CD4-positive, CD25-positive, alpha-beta regulatory T cell (primary cell): ENCODE data around the gene DOLK. TPM values are rescaled to one million over a fixed set of nuclear protein-coding genes. Genes with fewer than 3 reads are reported as not detected.

ENCODE experiments used
- ATAC-seq, 2 donors: fragments of 150-1000 bp; cut with Tn5 transposase; one replicate each; pipeline ENCODE4 v1.10.0; 2021; ENCODE audit warnings: low read depth in 2 of 2, moderate number of reproducible peaks in 2 of 2, moderate library complexity in 1 of 2
- DNase-seq, 3 donors: peaks; one replicate each; pipeline versions ENCODE4 v3.0.0 to v3.0.0-alpha.2; 2012 to 2022; ENCODE audit warnings: mixed read lengths in 1 of 3
- H3K27ac ChIP-seq: one replicate; pipeline ENCODE4 v1.7.0; 2013; ENCODE audit warnings: mild to moderate bottlenecking, low read length; ENCODE audit not compliant: insufficient read depth, poor library complexity, severe bottlenecking
- H3K27me3 ChIP-seq: one replicate; pipeline ENCODE4 v1.7.0; 2013; ENCODE audit warnings: low read length; ENCODE audit not compliant: control insufficient read depth, insufficient read depth
- H3K36me3 ChIP-seq: one replicate; pipeline ENCODE4 v1.7.0; 2013; ENCODE audit warnings: mild to moderate bottlenecking, low read length, moderate library complexity; ENCODE audit not compliant: control insufficient read depth, insufficient read depth
- H3K4me1 ChIP-seq: 2 replicates; pipeline ENCODE4 v1.7.0; 2013; ENCODE audit warnings: mild to moderate bottlenecking, low read length; ENCODE audit not compliant: insufficient read depth, control insufficient read depth, poor library complexity, severe bottlenecking
- H3K4me3 ChIP-seq: one replicate; pipeline ENCODE4 v1.7.0; 2013; ENCODE audit warnings: low read depth, mild to moderate bottlenecking, low read length, moderate library complexity
- H3K9me3 ChIP-seq, 2 experiments: 1 replicate in 1 of 2; 2 replicates in 1 of 2; pipeline ENCODE4 v1.7.0; 2013; ENCODE audit warnings: low read length in 2 of 2, mild to moderate bottlenecking in 1 of 2, moderate library complexity in 1 of 2; ENCODE audit not compliant: control insufficient read depth in 2 of 2
- H3K27ac Mint-ChIP-seq, 3 donors: one replicate each; pipeline ENCODE4 v1.8.0; 2020 to 2022; ENCODE audit warnings: mild to moderate bottlenecking in 3 of 3, mixed read lengths in 3 of 3, moderate library complexity in 2 of 3
- H3K27me3 Mint-ChIP-seq: one replicate; pipeline ENCODE4 v1.8.0; 2022; ENCODE audit warnings: mild to moderate bottlenecking, mixed read lengths
- H3K36me3 Mint-ChIP-seq: one replicate; pipeline ENCODE4 v1.8.0; 2020; ENCODE audit warnings: mixed read lengths
- H3K4me1 Mint-ChIP-seq, 4 donors: one replicate each; pipeline ENCODE4 v1.8.0; 2020 to 2022; ENCODE audit warnings: mixed read lengths in 4 of 4, mild to moderate bottlenecking in 1 of 4
- H3K4me3 Mint-ChIP-seq, 4 donors: one replicate each; pipeline ENCODE4 v1.8.0; 2020 to 2022; ENCODE audit warnings: mild to moderate bottlenecking in 4 of 4, mixed read lengths in 4 of 4, moderate library complexity in 3 of 4
- H3K9me3 Mint-ChIP-seq, 7 donors: one replicate each; pipeline ENCODE4 v1.8.0; 2020 to 2022; ENCODE audit warnings: mixed read lengths in 7 of 7, mild to moderate bottlenecking in 3 of 7, moderate library complexity in 2 of 7
- polyA plus RNA-seq, 4 donors: library from polyadenylated mRNA; unstranded; fragments of 300-500 nt; fragmentation: Illumina TruSeq; gene quantifications; one replicate each; pipeline ENCODE4 v1.2.3, GENCODE V29; 2021
- total RNA-seq: library from RNA; stranded (reverse); gene quantifications from one replicate; pipeline ENCODE4 v1.2.3, GENCODE V29; 2022

The DOLK gene
- total and polyA plus RNA-seq, 5 donors from 2014 or later: 6.1 to 12.3 (median 9.4) TPM

- ATAC-seq (no peak), DNase-seq (no peak)
- Histone ChIP-seq H3K27ac (no peak overlapping the region), H3K27me3 (no peaks in the 10 kb centered on the region), H3K9me3 (no peaks in the 10 kb centered on the region), H3K4me3 (no peak overlapping the region), H3K36me3 (no peaks in the 10 kb centered on the region), H3K4me1 (peaks cover 24% of the 10 kb centered on the region)
- Mint-ChIP-seq H3K27ac (no peak overlapping the region), H3K4me3 (peak overlapping the region in 2 of 4 donors; percentile 61 to 83), H3K4me1 (peaks cover 0 to 36% (median 18%) of the 10 kb centered on the region in 4 donors), H3K27me3 (no peaks in the 10 kb centered on the region), H3K36me3 (peaks cover 9% of the 10 kb centered on the region), H3K9me3 (no peaks in the 10 kb centered on the region)
Measured at GRCh38 chr9:128943832-128944620, 3.4 kb downstream of the DOLK start.

GRCh38 chr9:128940946-128941755, 6.3 kb downstream of the DOLK start:
- no peak for DNase-seq
- peaks cover 8% of the 10 kb centered on the region for H3K36me3 Mint-ChIP-seq
- no peaks in the 10 kb centered on the region for H3K36me3 ChIP-seq
- no peaks in the 10 kb centered on the region for H3K27me3 ChIP-seq
- H3K4me3 Mint-ChIP-seq: no peak overlapping the region
- peaks cover 0 to 9% (median 6%) of the 10 kb centered on the region in 4 donors for H3K4me1 Mint-ChIP-seq
- H3K27me3 Mint-ChIP-seq: no peaks in the 10 kb centered on the region
- H3K9me3 ChIP-seq: no peaks in the 10 kb centered on the region
- H3K9me3 Mint-ChIP-seq: no peaks in the 10 kb centered on the region
- H3K27ac Mint-ChIP-seq: no peak overlapping the region
- H3K4me3 ChIP-seq: no peak overlapping the region
- no peak overlapping the region for H3K27ac ChIP-seq
- peaks cover 7% of the 10 kb centered on the region for H3K4me1 ChIP-seq
- no peak for ATAC-seq

- Mint-ChIP-seq H3K4me1 (peaks cover 0 to 2% (median 0%) of the 10 kb centered on the region in 4 donors), H3K4me3 (no peak overlapping the region), H3K36me3 (peaks cover under 1% of the 10 kb centered on the region), H3K9me3 (no peaks in the 10 kb centered on the region), H3K27me3 (no peaks in the 10 kb centered on the region), H3K27ac (peak overlapping the region in 1 of 3 donors; percentile 59)
- H3K4me1 ChIP-seq: no peaks in the 10 kb centered on the region
- ATAC-seq (no peak), DNase-seq (no peak)
- no peaks in the 10 kb centered on the region for H3K36me3 ChIP-seq
- no peaks in the 10 kb centered on the region for H3K27me3 ChIP-seq
- H3K4me3 ChIP-seq: no peak overlapping the region
- no peaks in the 10 kb centered on the region for H3K9me3 ChIP-seq
- no peak overlapping the region for H3K27ac ChIP-seq
Measured at GRCh38 chr9:128940271-128940921, 7.0 kb downstream of the DOLK start.

GRCh38 chr9:128937310-128938165, 9.9 kb downstream of the DOLK start:
- Mint-ChIP-seq H3K27ac (no peak overlapping the region), H3K4me1 (no peaks in the 10 kb centered on the region), H3K4me3 (no peak overlapping the region), H3K27me3 (no peaks in the 10 kb centered on the region), H3K9me3 (no peaks in the 10 kb centered on the region), H3K36me3 (no peaks in the 10 kb centered on the region)
- Histone ChIP-seq H3K27ac (no peak overlapping the region), H3K9me3 (no peaks in the 10 kb centered on the region), H3K36me3 (no peaks in the 10 kb centered on the region), H3K27me3 (no peaks in the 10 kb centered on the region), H3K4me3 (no peak overlapping the region), H3K4me1 (no peaks in the 10 kb centered on the region)
- ATAC-seq (no peak), DNase-seq (no peak)

GRCh38 chr9:128936171-128936865, 11.1 kb downstream of the DOLK start:
- Histone ChIP-seq H3K4me1 (no peaks in the 10 kb centered on the region), H3K36me3 (no peaks in the 10 kb centered on the region), H3K27ac (no peak overlapping the region), H3K27me3 (no peaks in the 10 kb centered on the region), H3K9me3 (no peaks in the 10 kb centered on the region), H3K4me3 (no peak overlapping the region)
- Mint-ChIP-seq H3K36me3 (no peaks in the 10 kb centered on the region), H3K27ac (no peak overlapping the region), H3K27me3 (no peaks in the 10 kb centered on the region), H3K9me3 (no peaks in the 10 kb centered on the region), H3K4me1 (no peaks in the 10 kb centered on the region), H3K4me3 (no peak overlapping the region)
- DNase-seq (no peak), ATAC-seq (no peak)

- Mint-ChIP-seq H3K4me3 (no peak overlapping the region), H3K4me1 (no peaks in the 10 kb centered on the region), H3K27ac (no peak overlapping the region), H3K9me3 (no peaks in the 10 kb centered on the region), H3K27me3 (no peaks in the 10 kb centered on the region), H3K36me3 (no peaks in the 10 kb centered on the region)
- DNase-seq: no peak
- Histone ChIP-seq H3K27ac (no peak overlapping the region), H3K9me3 (no peaks in the 10 kb centered on the region), H3K27me3 (no peaks in the 10 kb centered on the region), H3K4me1 (no peaks in the 10 kb centered on the region), H3K4me3 (no peak overlapping the region), H3K36me3 (no peaks in the 10 kb centered on the region)
- no peak for ATAC-seq
Measured at GRCh38 chr9:128933731-128934130, 13.7 kb downstream of the DOLK start.

GRCh38 chr9:128929560-128929959, 17.8 kb downstream of the DOLK start:
- H3K9me3 Mint-ChIP-seq: no peaks in the 10 kb centered on the region
- H3K4me3 ChIP-seq: no peak overlapping the region
- H3K36me3 ChIP-seq: no peaks in the 10 kb centered on the region
- peaks cover 6% of the 10 kb centered on the region for H3K4me1 ChIP-seq
- no peak overlapping the region for H3K4me3 Mint-ChIP-seq
- no peak for ATAC-seq
- H3K4me1 Mint-ChIP-seq: peaks cover 4 to 19% (median 6%) of the 10 kb centered on the region in 4 donors
- H3K27ac Mint-ChIP-seq: no peak overlapping the region
- H3K9me3 ChIP-seq: no peaks in the 10 kb centered on the region
- H3K27me3 Mint-ChIP-seq: peaks cover 5% of the 10 kb centered on the region
- no peak overlapping the region for H3K27ac ChIP-seq
- H3K27me3 ChIP-seq: no peaks in the 10 kb centered on the region
- no peak for DNase-seq
- H3K36me3 Mint-ChIP-seq: no peaks in the 10 kb centered on the region
